Measurements from ENCODE around the gene KRTAP4-5. TPM values are rescaled to one million over a fixed set of nuclear protein-coding genes. Genes with fewer than 3 reads are reported as not detected.
"Not testable (repeated sequence)": the region's sequence is repeated elsewhere in the genome, so short reads cannot be mapped to it uniquely, and the experiment has no call there.

The KRTAP4-5 gene
- total RNA-seq, 1 experiment from 2014 or later: not detected

DNA sequence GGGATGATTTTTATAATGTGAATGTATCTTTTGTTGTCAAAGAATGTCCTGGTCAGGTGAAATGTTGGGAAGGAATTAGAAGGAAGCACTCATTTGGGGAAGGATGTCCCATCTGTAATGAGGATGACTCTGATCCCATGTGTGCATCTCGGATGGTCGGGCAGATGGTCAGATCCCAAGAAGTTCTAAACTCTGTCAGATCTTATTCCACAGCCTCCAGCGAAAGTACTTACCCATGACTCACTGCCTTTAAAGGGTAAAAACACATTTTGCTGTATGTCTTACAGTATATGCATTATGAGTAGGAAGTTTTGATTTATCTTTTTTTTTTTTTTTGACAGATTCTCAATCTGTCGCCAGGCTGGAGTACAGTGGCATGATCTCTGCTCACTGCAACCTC is 30.9 kb downstream of the KRTAP4-5 start:
- Mint-ChIP-seq H3K27me3 (ENCODE audit: unreplicated experiment) (no peaks in the 10 kb centered on the region), H3K27ac (ENCODE audit: unreplicated experiment) (no peak overlapping the region), H3K4me1 (ENCODE audit: low read depth, unreplicated experiment) (peaks cover 32% of the 10 kb centered on the region), H3K4me3 (ENCODE audit: low read depth, unreplicated experiment) (no peak overlapping the region), H3K9me3 (ENCODE audit: low read depth, unreplicated experiment) (peaks cover 3% of the 10 kb centered on the region), H3K36me3 (ENCODE audit: insufficient read depth, unreplicated experiment) (no peaks in the 10 kb centered on the region)
- TF ChIP-seq, protein P1, sequence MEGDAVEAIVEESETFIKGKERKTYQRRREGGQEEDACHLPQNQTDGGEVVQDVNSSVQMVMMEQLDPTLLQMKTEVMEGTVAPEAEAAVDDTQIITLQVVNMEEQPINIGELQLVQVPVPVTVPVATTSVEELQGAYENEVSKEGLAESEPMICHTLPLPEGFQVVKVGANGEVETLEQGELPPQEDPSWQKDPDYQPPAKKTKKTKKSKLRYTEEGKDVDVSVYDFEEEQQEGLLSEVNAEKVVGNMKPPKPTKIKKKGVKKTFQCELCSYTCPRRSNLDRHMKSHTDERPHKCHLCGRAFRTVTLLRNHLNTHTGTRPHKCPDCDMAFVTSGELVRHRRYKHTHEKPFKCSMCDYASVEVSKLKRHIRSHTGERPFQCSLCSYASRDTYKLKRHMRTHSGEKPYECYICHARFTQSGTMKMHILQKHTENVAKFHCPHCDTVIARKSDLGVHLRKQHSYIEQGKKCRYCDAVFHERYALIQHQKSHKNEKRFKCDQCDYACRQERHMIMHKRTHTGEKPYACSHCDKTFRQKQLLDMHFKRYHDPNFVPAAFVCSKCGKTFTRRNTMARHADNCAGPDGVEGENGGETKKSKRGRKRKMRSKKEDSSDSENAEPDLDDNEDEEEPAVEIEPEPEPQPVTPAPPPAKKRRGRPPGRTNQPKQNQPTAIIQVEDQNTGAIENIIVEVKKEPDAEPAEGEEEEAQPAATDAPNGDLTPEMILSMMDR (IDR thresholded peaks at IDR 0.05; ENCODE audit: unreplicated experiment): no peak
- BruUV-seq (replicated peaks): no TSS peak
- CTCF ChIA-PET: no interaction called here
- DNase-seq: no peak
- intact Hi-C loops (cut with micrococcal nuclease; ENCODE audit: unreplicated experiment): no loop called here

- H3K27ac Mint-ChIP-seq (ENCODE audit: unreplicated experiment); intact Hi-C loops (cut with micrococcal nuclease; ENCODE audit: unreplicated experiment): not testable (repeated sequence)
- peaks cover 25% of the 10 kb centered on the region for H3K4me1 Mint-ChIP-seq (ENCODE audit: low read depth, unreplicated experiment)
These were observed 31.7 kb downstream of the KRTAP4-5 start, which contains the start of gene KRTAP4-11 for GRCh38 chr17:41117846-41118386. TSS of gene KRTAP4-11 (minus strand) at chr17:41118373. CDS start at chr17:41118315, 58 bp downstream.

GRCh38 chr17:41116297-41116696 is 33.3 kb downstream of the KRTAP4-5 start:
- no peak overlapping the region for H3K27ac Mint-ChIP-seq (ENCODE audit: unreplicated experiment)
- no TSS peak for BruUV-seq (replicated peaks)

More at GRCh38 chr17:41117846-41118386, 31.7 kb downstream of the KRTAP4-5 start, which contains the start of gene KRTAP4-11:
- BruUV-seq (replicated peaks); DNase-seq; H3K27me3 Mint-ChIP-seq (ENCODE audit: unreplicated experiment); H3K9me3 Mint-ChIP-seq (ENCODE audit: low read depth, unreplicated experiment); CTCF ChIA-PET; H3K4me3 Mint-ChIP-seq (ENCODE audit: low read depth, unreplicated experiment); H3K36me3 Mint-ChIP-seq (ENCODE audit: insufficient read depth, unreplicated experiment): not testable (repeated sequence)

DNA sequence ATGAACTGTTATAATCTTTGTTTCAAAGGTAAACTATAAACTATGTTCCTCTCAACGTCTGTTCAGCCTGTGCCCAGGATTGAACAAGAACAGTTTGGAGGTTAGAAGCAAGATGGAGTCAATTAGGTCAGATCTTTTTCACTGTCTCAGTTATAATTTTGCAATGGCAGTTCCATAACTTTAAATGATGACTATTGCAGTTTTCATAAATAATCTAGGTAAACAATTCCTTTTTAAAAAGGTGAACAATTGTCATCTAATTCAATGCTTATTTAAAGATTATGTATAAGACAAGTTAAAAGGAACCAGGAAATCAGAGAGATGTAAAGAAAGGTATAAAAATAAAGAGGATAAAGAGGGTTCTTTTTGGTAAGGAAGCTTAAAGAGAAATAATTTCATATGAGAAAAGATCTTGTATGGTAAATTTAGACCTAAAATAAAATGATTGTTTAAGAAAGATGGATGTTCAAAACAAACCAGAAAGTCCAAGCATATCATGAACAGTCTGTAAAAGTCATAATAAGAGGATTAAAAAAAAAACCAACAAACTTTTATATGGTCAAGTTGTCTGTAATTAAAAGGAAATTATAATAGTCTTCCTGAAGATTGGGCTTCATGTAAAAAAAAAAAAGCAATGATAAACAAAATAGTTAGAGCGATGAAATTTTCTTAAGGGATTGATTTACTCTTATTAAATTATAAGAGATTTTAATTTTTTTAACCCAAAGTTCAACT is 38.3 kb downstream of the KRTAP4-5 start:
- H3K4me1 Mint-ChIP-seq (ENCODE audit: low read depth, unreplicated experiment): peaks cover 16% of the 10 kb centered on the region
- DNase-seq: no peak
- TF ChIP-seq, protein P1 (IDR thresholded peaks at IDR 0.05; ENCODE audit: unreplicated experiment): no peak
- intact Hi-C loops (cut with micrococcal nuclease; ENCODE audit: unreplicated experiment): no loop called here
- H3K4me3 Mint-ChIP-seq (ENCODE audit: low read depth, unreplicated experiment): no peak overlapping the region
- no peaks in the 10 kb centered on the region for H3K27me3 Mint-ChIP-seq (ENCODE audit: unreplicated experiment)
- H3K36me3 Mint-ChIP-seq (ENCODE audit: insufficient read depth, unreplicated experiment): no peaks in the 10 kb centered on the region
- CTCF ChIA-PET: interaction anchor here (0.7 kb wide), 2 partner anchors 19 to 20 kb away, joined by 3 read pairs; no protein-coding TSS in a partner anchor
- peaks cover 12% of the 10 kb centered on the region for H3K9me3 Mint-ChIP-seq (ENCODE audit: low read depth, unreplicated experiment)
- no peak overlapping the region for H3K27ac Mint-ChIP-seq (ENCODE audit: unreplicated experiment)
- no TSS peak for BruUV-seq (replicated peaks)

More at GRCh38 chr17:41116297-41116696, 33.3 kb downstream of the KRTAP4-5 start:
- Mint-ChIP-seq H3K9me3 (ENCODE audit: low read depth, unreplicated experiment) (peaks cover 1% of the 10 kb centered on the region), H3K4me3 (ENCODE audit: low read depth, unreplicated experiment) (no peak overlapping the region), H3K4me1 (ENCODE audit: low read depth, unreplicated experiment) (peaks cover 22% of the 10 kb centered on the region), H3K27me3 (ENCODE audit: unreplicated experiment) (no peaks in the 10 kb centered on the region), H3K36me3 (ENCODE audit: insufficient read depth, unreplicated experiment) (no peaks in the 10 kb centered on the region)
- TF ChIP-seq, protein P1 (IDR thresholded peaks at IDR 0.05; ENCODE audit: unreplicated experiment): no peak
- intact Hi-C loops (cut with micrococcal nuclease; ENCODE audit: unreplicated experiment): no loop called here
- DNase-seq: no peak
- CTCF ChIA-PET: interaction anchor here (0.6 kb wide), 1 partner anchor 316 kb away, joined by 10 read pairs; no protein-coding TSS in a partner anchor

DNA sequence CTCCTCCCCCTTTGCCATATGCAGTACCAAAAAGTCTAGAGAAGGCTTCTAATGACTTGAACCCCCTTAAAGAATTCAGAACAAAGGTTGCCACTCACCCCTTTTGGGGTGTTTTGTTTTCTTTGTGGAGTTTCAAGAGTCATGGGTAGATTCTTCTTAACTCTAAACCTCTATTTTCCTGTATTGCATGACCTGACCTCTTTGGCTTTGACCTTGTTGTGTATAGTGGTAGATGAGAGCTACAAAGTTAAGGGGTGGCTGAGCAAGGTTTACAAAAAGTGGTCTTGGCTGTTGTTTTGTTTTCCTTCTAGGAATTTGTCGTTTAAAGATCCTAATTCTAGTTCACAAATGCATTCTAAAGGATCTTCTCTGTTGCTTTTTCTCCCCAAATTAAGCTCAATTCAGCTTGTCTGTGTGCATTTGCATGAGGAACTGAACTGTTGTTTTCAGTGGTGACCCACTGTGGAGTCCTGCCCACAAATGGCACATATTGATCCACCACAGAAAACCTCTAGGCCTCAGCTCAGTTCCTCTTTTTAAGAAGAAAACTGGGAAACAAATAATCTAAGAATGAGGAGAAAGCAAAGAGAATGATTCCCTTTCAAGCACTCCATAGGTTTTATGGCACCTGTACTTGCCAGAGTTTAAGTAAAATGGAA is 40.8 kb downstream of the KRTAP4-5 start:
- H3K27ac Mint-ChIP-seq (ENCODE audit: unreplicated experiment); BruUV-seq (replicated peaks); DNase-seq; intact Hi-C loops (cut with micrococcal nuclease; ENCODE audit: unreplicated experiment); H3K4me3 Mint-ChIP-seq (ENCODE audit: low read depth, unreplicated experiment); H3K36me3 Mint-ChIP-seq (ENCODE audit: insufficient read depth, unreplicated experiment); H3K27me3 Mint-ChIP-seq (ENCODE audit: unreplicated experiment): not testable (repeated sequence)
- CTCF ChIA-PET: interaction anchor here (0.6 kb wide), 2 partner anchors 153 to 220 kb away, joined by 3 read pairs; no protein-coding TSS in a partner anchor
- Mint-ChIP-seq H3K9me3 (ENCODE audit: low read depth, unreplicated experiment) (peaks cover 12% of the 10 kb centered on the region), H3K4me1 (ENCODE audit: low read depth, unreplicated experiment) (peaks cover 25% of the 10 kb centered on the region)

All from Calu3 (cell line).